OCI-LY1 (cell line): ENCODE measurements around the gene KRTAP5-1.

Source experiments
- H2AFZ ChIP-seq: fragments of 200-600 bp; sonication (generic), shearing (Covaris generic); 2 replicates; pipeline ENCODE4 v1.6.0; 2014; ENCODE audit warnings: antibody characterized with exemption, mild to moderate bottlenecking, low read length
- H3F3A ChIP-seq: fragments of 200-600 bp; sonication (generic), shearing (Covaris generic); 2 replicates; pipeline ENCODE4 v1.6.0; 2014; ENCODE audit warnings: mild to moderate bottlenecking, antibody characterized with exemption, low read length, moderate library complexity; ENCODE audit not compliant: insufficient read depth
- H3K27ac ChIP-seq: fragments of 200-600 bp; sonication (generic); 2 replicates; pipeline ENCODE4 v1.5.1; 2014; ENCODE audit warnings: low read length, mixed run types, mild to moderate bottlenecking, low read depth; ENCODE audit not compliant: poor library complexity, severe bottlenecking
- H3K27me3 ChIP-seq: fragments of 200-600 bp; sonication (generic); 2 replicates; pipeline ENCODE4 v1.6.0; 2014; ENCODE audit warnings: antibody characterized with exemption, mild to moderate bottlenecking, low read length, moderate library complexity; ENCODE audit not compliant: insufficient read depth
- H3K36me3 ChIP-seq: fragments of 200-600 bp; sonication (generic); 2 replicates; pipeline ENCODE4 v1.6.1; 2014; ENCODE audit warnings: mild to moderate bottlenecking, antibody characterized with exemption, low read length, moderate library complexity, mixed read lengths; ENCODE audit not compliant: insufficient read depth
- H3K4me1 ChIP-seq: fragments of 200-600 bp; sonication (generic); 2 replicates; pipeline ENCODE4 v1.5.1; 2014; ENCODE audit warnings: mild to moderate bottlenecking, low read length, moderate library complexity; ENCODE audit not compliant: insufficient read depth, severe bottlenecking
- H3K4me2 ChIP-seq: fragments of 200-600 bp; sonication (generic), shearing (Covaris generic); 2 replicates; pipeline ENCODE4 v1.6.1; 2014; ENCODE audit warnings: low read length
- H3K4me3 ChIP-seq: fragments of 200-600 bp; sonication (generic); 2 replicates; pipeline ENCODE4 v1.5.1; 2014; ENCODE audit warnings: low read length, low read depth, mild to moderate bottlenecking, mixed read lengths; ENCODE audit not compliant: poor library complexity, severe bottlenecking
- H3K79me2 ChIP-seq: fragments of 200-600 bp; shearing (Covaris generic); 2 replicates; pipeline ENCODE4 v1.6.1; 2016; ENCODE audit warnings: mixed run types, low read length, mixed read lengths; ENCODE audit not compliant: insufficient read depth
- H3K9ac ChIP-seq: fragments of 200-600 bp; sonication (generic), shearing (Covaris generic); 2 replicates; pipeline ENCODE4 v1.6.1; 2014; ENCODE audit warnings: mild to moderate bottlenecking, low read length, mixed read lengths
- H3K9me2 ChIP-seq: fragments of 200-600 bp; sonication (generic), shearing (Covaris generic); 2 replicates; pipeline ENCODE4 v1.6.1; 2014; ENCODE audit warnings: low read depth, mild to moderate bottlenecking, low read length, mixed read lengths
- H3K9me3 ChIP-seq: fragments of 200-600 bp; shearing (Covaris generic); 2 replicates; pipeline ENCODE4 v1.6.1; 2014; ENCODE audit warnings: low read length, mixed read lengths
- H4K20me1 ChIP-seq: fragments of 200-600 bp; sonication (generic), shearing (Covaris generic); 2 replicates; pipeline ENCODE4 v1.6.0; 2016; ENCODE audit warnings: mild to moderate bottlenecking, low read length; ENCODE audit not compliant: insufficient read depth
- CTCF ChIP-seq: fragments of 200-600 bp; sonication (generic), shearing (Covaris generic); IDR thresholded peaks from 2 replicates; pipeline ENCODE4 v1.5.1; 2017; ENCODE audit warnings: mild to moderate bottlenecking, antibody characterized with exemption, low read length, moderate library complexity, mixed read lengths
- EZH2 ChIP-seq: fragments of 200-600 bp; sonication (generic), shearing (Covaris generic); IDR thresholded peaks from 2 replicates; pipeline ENCODE4 v1.8.0; 2017; ENCODE audit warnings: borderline replicate concordance, mixed run types, mild to moderate bottlenecking, antibody characterized with exemption, low read length, moderate library complexity, mixed read lengths

Gene KRTAP5-1

GRCh38 chr11:1556278-1556902 is 28.7 kb downstream of the KRTAP5-1 start:
- Histone ChIP-seq H2AFZ (no peak overlapping the region), H3K9me3 (no peaks in the 10 kb centered on the region), H3K27ac (no peak overlapping the region), H3K4me3 (no peak overlapping the region), H3K9me2 (no peaks in the 10 kb centered on the region), H3K27me3 (0 out of 2 replicates have a peak, but pooled peaks cover 7% of the 10 kb centered on the region), H3F3A (no peaks in the 10 kb centered on the region), H4K20me1 (no peaks in the 10 kb centered on the region), H3K9ac (no peak overlapping the region), H3K4me1 (no peaks in the 10 kb centered on the region), H3K4me2 (no peak overlapping the region), H3K79me2 (no peaks in the 10 kb centered on the region), H3K36me3 (no peaks in the 10 kb centered on the region)
- no peak for TF ChIP-seq EZH2
- no peak for TF ChIP-seq CTCF

GRCh38 chr11:1555713-1556153 is 29.4 kb downstream of the KRTAP5-1 start:
- no peak overlapping the region for H3K4me2 ChIP-seq
- H3K9me3 ChIP-seq, result no peaks in the 10 kb centered on the region
- H3K27me3 ChIP-seq, result 0 out of 2 replicates have a peak, but pooled peaks cover 7% of the 10 kb centered on the region
- no peaks in the 10 kb centered on the region for H4K20me1 ChIP-seq
- no peaks in the 10 kb centered on the region for H3K9me2 ChIP-seq
- TF ChIP-seq CTCF (no peak), EZH2 (no peak)
- no peak overlapping the region for H3K4me3 ChIP-seq
- no peaks in the 10 kb centered on the region for H3F3A ChIP-seq
- H3K4me1 ChIP-seq, result no peaks in the 10 kb centered on the region
- no peak overlapping the region for H2AFZ ChIP-seq
- H3K9ac ChIP-seq, result no peak overlapping the region
- no peaks in the 10 kb centered on the region for H3K79me2 ChIP-seq
- no peaks in the 10 kb centered on the region for H3K36me3 ChIP-seq
- no peak overlapping the region for H3K27ac ChIP-seq

DNA sequence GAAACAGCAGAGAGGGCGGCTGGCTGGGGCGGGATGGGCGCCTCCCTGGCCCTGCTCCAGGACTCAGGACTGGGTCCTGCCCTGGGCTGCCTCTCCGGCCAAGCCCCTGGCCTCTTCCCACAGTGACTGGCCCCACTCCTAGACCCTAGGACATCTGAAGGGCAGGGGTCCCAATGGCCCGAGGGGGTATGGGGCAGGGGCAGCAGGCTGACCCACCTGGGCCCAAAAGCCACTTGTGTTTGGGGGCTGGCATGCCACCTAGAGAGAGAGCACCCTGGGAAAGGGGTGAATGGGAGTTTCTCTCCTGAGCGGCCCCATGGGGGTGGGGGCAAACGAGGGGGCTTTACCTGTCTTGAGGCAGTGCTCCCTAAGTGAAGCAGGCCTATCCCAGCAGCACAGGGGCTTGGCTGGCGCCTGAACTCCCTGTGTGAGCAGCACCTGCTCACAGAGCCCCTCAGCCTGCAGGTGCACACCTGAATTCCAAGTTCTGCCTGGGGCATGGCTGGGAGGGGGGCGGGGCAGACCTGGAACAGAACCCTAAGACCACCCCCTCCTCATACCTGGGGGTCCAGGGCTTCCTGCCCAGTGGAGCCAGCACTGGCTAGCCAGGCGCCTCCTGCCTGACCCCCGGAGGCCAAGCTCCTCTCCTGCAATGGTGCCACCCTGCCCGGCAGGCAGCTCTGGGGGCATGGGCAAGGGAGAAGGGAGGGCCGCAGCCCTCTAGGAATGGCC is 29.9 kb downstream of the KRTAP5-1 start:
- no peaks in the 10 kb centered on the region for H3K9me2 ChIP-seq
- H4K20me1 ChIP-seq, result no peaks in the 10 kb centered on the region
- no peak overlapping the region for H3K27ac ChIP-seq
- H3K4me1 ChIP-seq, result no peaks in the 10 kb centered on the region
- no peak for TF ChIP-seq EZH2
- no peaks in the 10 kb centered on the region for H3K79me2 ChIP-seq
- H3K4me2 ChIP-seq, result no peak overlapping the region
- no peak overlapping the region for H2AFZ ChIP-seq
- H3K4me3 ChIP-seq, result no peak overlapping the region
- H3F3A ChIP-seq, result no peaks in the 10 kb centered on the region
- no peak overlapping the region for H3K9ac ChIP-seq
- H3K36me3 ChIP-seq, result no peaks in the 10 kb centered on the region
- H3K27me3 ChIP-seq, result 0 out of 2 replicates have a peak, but pooled peaks cover 7% of the 10 kb centered on the region
- no peaks in the 10 kb centered on the region for H3K9me3 ChIP-seq
